Ramos (cell line): ENCODE measurements around the gene EHBP1.

Source experiments
- in situ Hi-C: fragments of 300-500 bp; cut with MboI; formaldehyde crosslinking; loops from one replicate; pipeline ENCODE4 v1.14.3; 2022; ENCODE audit warnings: low sequenced_read_pairs; ENCODE audit not compliant: unreplicated experiment

EHBP1 gene

GRCh38 chr2:62770629-62771028, 65.1 kb downstream of the EHBP1 start:
- in situ Hi-C loops: loop anchor here (5.0 kb wide), 1 partner anchor 313 kb away; no protein-coding TSS in a partner anchor

- in situ Hi-C loops: loop anchor here (5.0 kb wide), 1 partner anchor 317 kb away; no protein-coding TSS in a partner anchor
These were observed 69.2 kb downstream of the EHBP1 start for GRCh38 chr2:62774555-62775366.

GRCh38 chr2:62775367-62775668, 69.8 kb downstream of the EHBP1 start:
- in situ Hi-C loops: no loop called here

GRCh38 chr2:62783679-62784078, 78.2 kb downstream of the EHBP1 start:
- in situ Hi-C loops: no loop called here

GRCh38 chr2:62784341-62784740, 78.8 kb downstream of the EHBP1 start:
- in situ Hi-C loops: no loop called here

- in situ Hi-C loops: no loop called here
These were observed 79.7 kb downstream of the EHBP1 start for GRCh38 chr2:62785216-62785615.

GRCh38 chr2:62785810-62786597, 80.5 kb downstream of the EHBP1 start:
- in situ Hi-C loops: no loop called here

- in situ Hi-C loops: no loop called here
These were observed 81.9 kb downstream of the EHBP1 start for GRCh38 chr2:62787386-62787785.

- in situ Hi-C loops: no loop called here
These were observed 84.0 kb downstream of the EHBP1 start for GRCh38 chr2:62789518-62789917.

- in situ Hi-C loops: no loop called here
These were observed 84.4 kb downstream of the EHBP1 start for GRCh38 chr2:62789918-62790317.

- in situ Hi-C loops: no loop called here
These were observed 86.9 kb downstream of the EHBP1 start for GRCh38 chr2:62792408-62792807.

- in situ Hi-C loops: no loop called here
These were observed 87.7 kb downstream of the EHBP1 start for GRCh38 chr2:62793213-62793612.

- in situ Hi-C loops: no loop called here
These were observed 89.3 kb downstream of the EHBP1 start for GRCh38 chr2:62794791-62795190.

GRCh38 chr2:62795341-62795740, 89.8 kb downstream of the EHBP1 start:
- in situ Hi-C loops: no loop called here

GRCh38 chr2:62797107-62797506, 91.6 kb downstream of the EHBP1 start:
- in situ Hi-C loops: no loop called here

GRCh38 chr2:62800618-62801017, 95.1 kb downstream of the EHBP1 start:
- in situ Hi-C loops: no loop called here

GRCh38 chr2:62801110-62801509, 95.6 kb downstream of the EHBP1 start:
- in situ Hi-C loops: no loop called here

- in situ Hi-C loops: no loop called here
These were observed 96.5 kb downstream of the EHBP1 start for GRCh38 chr2:62801814-62802523.

GRCh38 chr2:62803961-62804360, 98.4 kb downstream of the EHBP1 start:
- in situ Hi-C loops: no loop called here

- in situ Hi-C loops: no loop called here
These were observed 100.7 kb downstream of the EHBP1 start for GRCh38 chr2:62806231-62806630.

- in situ Hi-C loops: no loop called here
These were observed 103.0 kb downstream of the EHBP1 start for GRCh38 chr2:62808554-62808953.
